ENCODE measurements around the gene AHSG.
A peak's percentile ranks its signal among the peaks of the same experiment; 100 is the strongest.
"Not testable (repeated sequence)": the region's sequence is repeated elsewhere in the genome, so short reads cannot be mapped to it uniquely, and the experiment has no call there.

AHSG gene, protein sequence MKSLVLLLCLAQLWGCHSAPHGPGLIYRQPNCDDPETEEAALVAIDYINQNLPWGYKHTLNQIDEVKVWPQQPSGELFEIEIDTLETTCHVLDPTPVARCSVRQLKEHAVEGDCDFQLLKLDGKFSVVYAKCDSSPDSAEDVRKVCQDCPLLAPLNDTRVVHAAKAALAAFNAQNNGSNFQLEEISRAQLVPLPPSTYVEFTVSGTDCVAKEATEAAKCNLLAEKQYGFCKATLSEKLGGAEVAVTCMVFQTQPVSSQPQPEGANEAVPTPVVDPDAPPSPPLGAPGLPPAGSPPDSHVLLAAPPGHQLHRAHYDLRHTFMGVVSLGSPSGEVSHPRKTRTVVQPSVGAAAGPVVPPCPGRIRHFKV

DNA sequence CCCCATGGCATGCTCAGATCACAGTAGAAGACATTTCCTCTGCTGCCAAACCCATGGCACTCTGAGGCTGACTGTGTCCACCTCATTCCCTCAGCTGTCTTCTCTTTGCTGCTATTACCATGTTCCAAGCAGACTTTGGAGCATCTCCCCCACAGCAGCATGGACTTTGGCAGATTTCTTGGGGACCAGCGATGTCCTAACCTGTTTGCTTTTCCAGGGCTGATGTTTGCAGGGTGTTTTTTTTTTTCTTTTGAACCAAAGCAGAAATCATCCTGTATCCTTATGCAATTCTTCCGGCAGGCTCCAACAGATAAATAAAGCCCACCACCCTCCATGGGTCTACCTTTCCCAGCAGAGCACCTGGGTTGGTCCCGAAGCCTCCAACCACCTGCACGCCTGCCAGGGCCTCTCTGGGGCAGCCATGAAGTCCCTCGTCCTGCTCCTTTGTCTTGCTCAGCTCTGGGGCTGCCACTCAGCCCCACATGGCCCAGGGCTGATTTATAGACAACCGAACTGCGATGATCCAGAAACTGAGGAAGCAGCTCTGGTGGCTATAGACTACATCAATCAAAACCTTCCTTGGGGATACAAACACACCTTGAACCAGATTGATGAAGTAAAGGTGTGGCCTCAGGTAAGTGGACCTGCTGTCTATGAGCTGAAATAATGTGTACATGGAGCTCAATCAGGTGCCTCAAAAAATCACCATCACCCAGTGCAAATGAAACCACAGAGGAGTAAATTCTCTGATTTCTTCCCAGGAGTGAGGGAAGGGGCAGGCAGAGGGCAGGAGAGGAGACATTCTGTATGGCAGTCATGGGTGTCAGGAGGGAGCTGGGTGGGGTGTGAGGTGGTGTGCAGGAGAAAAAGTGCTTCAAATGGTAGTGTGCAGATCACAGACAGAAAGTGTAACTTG, at the start of gene AHSG:
AHSG (plus strand) TSS at position 340 of the 916 bp plus-strand sequence; CDS start at position 422, 82 bp downstream.
- DNase-seq (ENCODE audit: low spot score) = no peak

DNA sequence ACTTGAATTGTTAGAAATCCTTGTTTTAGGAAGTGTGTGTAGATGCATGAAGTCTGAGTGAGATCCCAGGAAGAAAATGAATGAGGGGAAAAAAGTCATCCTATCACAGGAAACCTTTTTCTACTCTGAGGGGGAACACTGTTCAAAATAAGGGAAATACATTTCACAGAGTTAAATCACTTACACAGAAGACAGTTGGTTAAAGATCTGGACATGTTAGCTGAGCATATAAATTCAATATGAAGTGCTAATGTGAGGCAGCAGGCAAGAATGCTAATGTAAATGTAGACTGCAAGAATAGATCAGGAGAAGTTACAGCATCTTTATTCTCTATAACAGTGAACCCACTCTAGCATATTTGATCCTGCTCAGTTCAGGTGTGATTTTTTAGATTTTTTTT, 48.3 kb upstream of the AHSG start:
- DNase-seq (ENCODE audit: low spot score) = no peak

DNA sequence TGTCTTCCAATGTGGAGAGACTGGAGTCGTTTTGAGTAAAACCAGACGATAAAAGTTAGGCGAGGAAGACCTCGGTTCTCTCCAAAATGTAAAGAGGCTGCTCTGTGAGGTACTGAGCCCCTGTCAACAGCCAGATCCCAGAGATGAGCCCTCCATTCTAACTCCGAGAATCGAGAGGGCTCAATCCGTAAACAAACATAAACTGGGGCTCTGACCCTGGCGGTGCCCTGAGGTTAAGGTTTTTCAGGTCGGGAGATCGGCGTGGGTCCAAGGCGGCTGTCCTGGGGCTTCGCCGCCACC, 46.1 kb upstream of the AHSG start:
- DNase-seq (ENCODE audit: low spot score) = peak; percentile 10

DNA sequence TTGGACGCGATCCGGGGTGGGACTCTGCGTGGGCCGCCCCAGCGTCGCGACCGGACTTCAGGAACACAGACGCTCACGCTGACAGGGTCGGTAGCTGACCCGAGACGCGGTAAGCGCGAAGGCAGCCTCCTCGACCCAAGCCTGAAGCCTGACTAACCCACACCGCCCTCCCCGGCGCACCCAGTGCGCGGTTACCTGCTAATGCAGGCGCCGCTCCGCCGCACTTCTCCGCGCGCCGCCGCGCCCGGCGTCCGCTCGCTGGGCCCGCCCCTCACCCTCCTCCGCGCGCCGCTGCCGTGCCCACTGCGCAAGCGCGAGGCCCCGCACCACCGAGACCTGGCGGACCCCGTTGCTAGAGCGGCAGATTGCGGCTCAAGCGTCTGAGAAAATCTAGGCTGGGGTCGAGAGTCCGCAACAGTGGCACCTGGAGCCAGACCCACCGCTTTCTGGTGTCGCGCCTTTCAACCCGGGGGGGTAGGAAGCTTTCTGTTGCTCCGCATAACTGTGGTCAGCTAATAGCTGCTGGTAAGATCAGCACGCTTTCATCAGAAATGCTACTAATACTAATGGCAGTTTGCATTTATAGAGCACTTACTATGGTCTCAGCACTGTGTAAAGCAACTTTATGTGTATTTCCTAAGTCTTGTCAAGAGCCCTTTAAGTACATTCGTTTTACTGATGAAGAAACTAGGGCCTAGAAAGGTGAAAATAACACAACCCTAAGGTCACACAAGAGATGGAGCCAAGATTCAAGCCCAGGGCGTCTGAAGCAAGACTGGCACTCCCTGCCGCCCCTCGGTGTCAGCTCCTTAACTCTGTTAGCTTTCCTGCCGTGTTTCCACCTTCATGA, 45.6 kb upstream of the AHSG start, which contains the start of gene TBCCD1:
TBCCD1 (minus strand) TSS at position 268 of the 850 bp plus-strand sequence. CDS start 3,010 bp downstream, outside the sequence.
- peak; percentile 83 for DNase-seq (ENCODE audit: low spot score)

DNA sequence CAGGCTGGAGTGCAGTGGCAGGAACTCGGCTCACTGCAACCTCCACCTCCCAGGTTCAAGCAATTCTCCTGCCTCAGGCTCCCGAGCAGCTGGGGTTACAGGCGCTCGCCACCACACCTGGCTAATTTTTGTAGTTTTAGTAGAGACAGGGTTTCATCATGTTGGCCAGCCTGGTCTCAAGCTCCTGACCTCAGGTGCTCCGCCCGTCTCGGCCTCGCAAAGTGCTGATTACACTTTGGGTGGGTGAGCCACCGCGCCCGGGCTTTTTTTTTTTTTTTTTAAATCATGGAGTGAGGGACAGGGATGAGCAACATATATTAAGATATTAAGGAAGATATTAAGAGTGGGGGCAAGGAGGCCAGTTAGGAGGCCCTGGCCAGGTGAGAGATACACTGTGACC, 43.5 kb upstream of the AHSG start:
- not testable (repeated sequence) for DNase-seq (ENCODE audit: low spot score)

DNA sequence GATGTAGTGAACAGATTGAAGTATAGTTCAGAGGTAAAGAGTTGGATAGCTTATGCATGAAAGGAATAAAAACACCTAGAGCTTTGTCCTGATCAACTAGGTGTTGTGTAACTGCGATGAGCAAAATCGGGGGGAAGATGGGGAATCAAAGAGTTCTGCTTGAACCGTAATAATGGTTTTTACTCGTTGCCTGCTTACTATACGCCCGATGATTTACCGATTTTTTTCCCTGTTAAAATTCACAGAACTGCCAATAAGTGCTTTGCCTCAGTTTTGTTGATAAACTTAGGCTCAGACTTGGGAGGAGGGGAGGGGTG, 43.1 kb upstream of the AHSG start:
- no peak for DNase-seq (ENCODE audit: low spot score)

DNA sequence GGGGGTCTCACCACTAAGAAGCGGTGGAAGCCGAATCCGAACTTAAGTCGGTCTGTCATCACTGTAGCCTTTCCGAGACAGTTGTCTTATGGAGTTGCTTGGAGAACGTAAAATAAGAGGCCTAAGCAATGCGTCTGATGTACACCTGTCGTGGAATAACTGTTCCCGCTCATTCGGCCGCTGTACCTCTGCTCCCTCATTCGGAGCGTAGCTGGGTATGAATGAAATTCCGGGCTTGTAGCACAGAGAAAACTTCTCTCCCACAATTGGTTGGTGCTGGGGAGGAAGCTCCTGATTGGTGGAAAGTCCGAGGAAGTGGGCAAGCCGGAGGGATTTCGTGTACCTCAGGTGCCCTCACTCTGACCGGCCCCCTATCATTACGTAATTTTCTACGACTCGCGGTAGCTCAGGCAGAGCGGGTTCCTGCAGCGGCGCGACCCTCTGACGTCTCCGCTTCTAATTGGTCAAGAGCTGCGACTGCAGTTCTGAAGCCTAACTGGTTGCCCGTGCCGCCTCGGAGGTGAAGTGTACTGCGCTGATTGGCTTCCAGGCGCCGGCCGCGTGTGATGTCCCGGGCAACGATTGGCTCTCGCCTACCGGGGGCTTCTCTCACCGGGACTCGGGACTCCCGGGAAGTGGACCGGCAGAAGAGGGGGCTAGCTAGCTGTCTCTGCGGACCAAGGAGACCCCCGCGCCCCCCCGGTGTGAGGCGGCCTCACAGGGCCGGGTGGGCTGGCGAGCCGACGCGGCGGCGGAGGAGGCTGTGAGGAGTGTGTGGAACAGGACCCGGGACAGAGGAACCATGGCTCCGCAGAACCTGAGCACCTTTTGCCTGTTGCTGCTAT, 42.5 kb upstream of the AHSG start, which contains the start of gene DNAJB11:
DNAJB11 (plus strand) TSS at position 625 of the 845 bp plus-strand sequence; CDS start at position 803, 178 bp downstream.
- DNase-seq (ENCODE audit: low spot score) = peak; percentile 100

DNA sequence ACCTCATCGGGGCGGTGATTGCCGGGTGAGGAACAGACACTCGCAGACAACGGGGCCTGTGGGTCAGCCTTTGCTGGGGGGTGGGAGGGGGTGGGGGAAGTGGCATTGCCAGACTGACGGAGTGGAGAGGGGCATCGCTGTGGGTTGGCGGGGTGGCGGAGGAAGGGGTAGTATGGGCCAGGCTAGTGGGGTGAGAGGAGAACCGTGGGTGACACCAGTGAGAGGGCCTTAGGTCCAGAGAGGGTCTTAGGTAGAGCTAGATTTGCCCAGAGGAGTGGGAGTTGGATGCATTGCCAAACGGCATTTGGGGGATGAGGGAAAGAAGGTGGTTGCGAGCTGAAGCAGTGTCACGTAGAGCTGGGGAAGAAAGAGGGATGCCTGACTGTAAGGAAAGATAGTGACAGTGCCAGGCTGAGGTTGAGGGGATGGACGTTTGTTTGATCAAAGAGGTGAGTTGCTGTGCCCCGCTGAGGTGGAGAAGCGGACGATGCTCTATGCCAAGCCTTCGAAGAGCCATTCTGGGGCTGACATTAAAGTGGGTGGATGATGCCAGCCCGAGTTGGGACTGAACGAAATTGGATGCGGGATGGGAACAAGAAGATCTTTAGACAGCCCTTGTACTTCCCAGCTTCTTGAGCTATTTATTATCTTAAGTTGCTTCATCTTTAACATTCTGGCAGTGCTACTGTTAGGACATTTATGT, 41.8 kb upstream of the AHSG start:
- no peak for DNase-seq (ENCODE audit: low spot score)

DNA sequence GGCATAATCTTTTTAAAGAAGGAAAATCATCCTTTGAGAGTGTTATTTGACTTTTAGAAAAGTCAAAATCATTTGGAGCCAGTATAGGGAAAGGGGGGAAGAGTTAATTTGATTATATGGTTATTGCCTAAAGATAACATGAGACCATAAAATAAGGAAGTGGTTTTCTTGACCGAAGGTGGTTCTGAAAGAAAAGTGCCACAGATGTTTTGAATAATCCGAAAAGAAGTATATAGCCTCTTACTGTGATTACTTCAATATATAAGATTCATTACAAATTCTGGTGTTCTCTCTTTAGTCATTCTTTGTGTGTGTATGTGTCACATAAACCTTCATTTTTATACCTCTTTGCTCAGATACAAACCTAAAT, 41.2 kb upstream of the AHSG start:
- DNase-seq (ENCODE audit: low spot score) = no peak

DNA sequence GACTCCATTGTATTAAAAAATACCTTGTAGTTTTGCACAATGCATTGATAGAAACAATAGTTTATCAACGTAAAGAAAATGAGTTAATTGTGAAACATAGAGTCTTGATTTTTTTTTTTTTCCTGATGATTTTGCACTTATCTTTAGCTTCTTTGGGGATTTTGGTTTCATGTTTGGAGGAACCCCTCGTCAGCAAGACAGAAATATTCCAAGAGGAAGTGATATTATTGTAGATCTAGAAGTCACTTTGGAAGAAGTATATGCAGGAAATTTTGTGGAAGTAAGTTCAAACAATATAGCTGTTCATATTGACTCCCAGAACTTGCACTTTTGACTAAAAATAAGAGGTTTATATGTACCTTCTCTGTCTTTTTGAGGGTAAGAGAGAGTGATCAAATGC, 35.3 kb upstream of the AHSG start:
- no peak for DNase-seq (ENCODE audit: low spot score)

DNA sequence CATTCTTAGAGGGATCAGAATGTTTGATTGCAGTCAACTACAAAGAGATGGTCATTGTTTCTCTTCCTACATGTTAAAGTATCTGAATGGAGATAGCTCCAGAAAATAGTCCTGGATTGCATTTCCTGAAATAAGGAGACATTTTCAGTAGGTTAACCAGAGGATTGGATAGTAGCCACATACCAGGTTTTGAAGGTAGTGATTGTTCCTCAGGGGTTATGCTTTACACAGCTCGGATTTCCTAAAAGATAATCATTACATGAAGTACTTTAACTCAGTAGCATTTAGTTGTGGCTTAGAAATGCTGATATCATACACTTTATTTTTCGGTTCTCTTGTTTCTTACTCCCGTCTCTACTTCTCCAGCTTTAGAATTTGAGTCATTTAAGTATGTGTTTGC, 32.1 kb upstream of the AHSG start:
- no peak for DNase-seq (ENCODE audit: low spot score)

DNA sequence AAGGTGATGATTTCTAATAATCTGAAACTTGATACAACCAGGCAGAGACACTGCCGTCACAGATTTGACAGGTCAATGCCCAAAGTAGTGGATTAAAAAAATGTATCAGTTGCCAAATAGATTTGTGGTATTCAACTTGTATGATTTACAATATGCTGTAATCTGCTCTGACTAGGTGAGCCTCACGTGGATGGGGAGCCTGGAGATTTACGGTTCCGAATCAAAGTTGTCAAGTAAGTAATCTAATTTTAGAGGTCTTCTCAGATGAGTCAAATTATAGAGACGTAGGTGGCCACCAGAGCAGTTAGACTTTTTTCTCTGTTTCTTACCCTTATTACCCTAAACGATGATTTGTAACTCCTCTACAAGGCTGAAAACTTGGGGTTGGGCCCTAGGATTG, 30.3 kb upstream of the AHSG start:
- DNase-seq (ENCODE audit: low spot score) = no peak

DNA sequence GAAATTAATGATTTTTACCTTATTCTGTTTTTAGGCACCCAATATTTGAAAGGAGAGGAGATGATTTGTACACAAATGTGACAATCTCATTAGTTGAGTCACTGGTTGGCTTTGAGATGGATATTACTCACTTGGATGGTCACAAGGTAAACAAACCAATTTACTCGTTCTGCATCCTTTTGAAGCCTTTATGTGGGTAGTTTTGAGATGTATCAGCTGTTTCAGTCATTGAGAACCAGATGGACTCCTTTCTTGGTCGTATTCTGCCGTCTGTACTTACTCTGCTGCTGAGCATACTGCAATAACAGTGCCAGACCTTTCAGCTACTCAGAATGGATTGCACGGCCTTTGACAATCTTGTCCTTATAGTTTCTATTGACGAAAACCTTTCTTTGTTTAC, 29.0 kb upstream of the AHSG start:
- DNase-seq (ENCODE audit: low spot score) = peak; percentile 12

DNA sequence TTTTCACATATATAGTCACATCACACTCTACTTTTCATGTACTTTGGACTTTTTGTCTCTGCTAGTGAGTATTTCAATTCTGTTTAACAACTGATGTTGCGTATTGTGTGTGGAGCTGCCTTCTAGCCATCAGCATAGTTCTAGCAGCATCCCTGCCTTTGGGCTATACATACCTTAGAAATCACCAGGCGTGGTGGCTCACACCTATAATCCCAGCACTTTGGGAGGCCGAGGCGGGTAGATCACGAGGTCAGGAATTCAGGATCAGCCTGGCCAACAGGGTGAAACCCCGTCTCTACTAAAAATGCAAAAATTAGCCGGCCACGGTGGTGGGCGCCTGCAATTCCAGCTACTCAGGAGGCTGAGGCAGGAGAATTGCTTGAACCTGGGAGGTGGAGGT, 26.6 kb upstream of the AHSG start:
- not testable (repeated sequence) for DNase-seq (ENCODE audit: low spot score)

DNA sequence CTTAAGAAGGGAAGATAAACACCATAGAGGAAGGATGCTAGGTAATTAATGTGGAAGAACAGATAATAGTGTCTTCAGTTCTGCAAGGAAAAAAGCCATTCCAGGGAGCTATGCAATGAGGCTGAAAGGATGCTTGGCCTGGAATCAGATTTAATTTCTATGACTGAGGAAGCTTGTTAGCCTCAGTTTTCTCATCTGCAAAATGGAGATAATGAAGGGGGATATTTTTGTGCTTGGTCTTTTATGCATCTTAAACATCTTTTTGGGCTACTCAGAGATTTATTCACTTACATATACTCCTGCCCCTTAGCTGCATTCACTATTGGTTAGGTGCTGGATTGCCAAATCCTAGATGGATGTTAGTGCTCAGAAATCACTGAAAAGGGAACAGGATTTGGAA, 25.7 kb upstream of the AHSG start:
- DNase-seq (ENCODE audit: low spot score) = no peak

DNA sequence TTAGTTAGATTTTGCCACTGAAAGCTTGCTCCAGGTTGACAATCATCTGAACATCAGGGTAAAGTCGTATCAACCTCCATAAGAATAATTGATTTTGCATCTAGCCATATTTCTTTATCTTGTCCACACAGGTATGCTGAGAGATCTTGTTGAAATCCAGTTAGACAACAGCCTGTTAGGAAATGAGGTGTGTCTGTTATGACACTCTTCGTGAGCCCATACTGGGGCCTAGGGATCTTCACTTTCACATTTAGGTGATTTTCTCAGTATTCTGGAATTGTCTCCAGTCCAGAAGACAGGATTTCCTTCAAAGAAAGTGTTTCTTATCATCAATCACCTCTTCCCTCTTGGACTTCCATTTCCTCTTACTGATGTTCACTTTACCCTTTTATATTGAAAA, 24.2 kb upstream of the AHSG start:
- no peak for DNase-seq (ENCODE audit: low spot score)

DNA sequence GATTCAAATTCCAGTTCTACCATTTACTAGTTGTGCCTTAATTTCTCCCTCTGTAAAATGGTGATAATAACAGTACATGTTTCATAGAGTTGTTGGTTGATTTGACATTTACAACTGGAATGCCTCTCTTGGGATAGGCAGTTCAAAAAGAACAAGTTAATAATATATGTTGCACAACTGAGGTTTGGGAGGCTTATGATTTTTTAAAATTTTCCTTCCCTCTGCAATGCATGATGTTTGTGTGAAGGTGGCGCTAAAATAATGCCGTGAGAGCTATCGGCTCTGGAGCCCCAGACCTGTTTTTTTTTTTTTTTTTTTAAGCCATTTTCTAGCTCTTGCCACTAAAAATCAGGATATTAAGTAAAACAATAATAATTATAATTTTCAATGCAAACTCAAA, 23.7 kb upstream of the AHSG start:
- no peak for DNase-seq (ENCODE audit: low spot score)

DNA sequence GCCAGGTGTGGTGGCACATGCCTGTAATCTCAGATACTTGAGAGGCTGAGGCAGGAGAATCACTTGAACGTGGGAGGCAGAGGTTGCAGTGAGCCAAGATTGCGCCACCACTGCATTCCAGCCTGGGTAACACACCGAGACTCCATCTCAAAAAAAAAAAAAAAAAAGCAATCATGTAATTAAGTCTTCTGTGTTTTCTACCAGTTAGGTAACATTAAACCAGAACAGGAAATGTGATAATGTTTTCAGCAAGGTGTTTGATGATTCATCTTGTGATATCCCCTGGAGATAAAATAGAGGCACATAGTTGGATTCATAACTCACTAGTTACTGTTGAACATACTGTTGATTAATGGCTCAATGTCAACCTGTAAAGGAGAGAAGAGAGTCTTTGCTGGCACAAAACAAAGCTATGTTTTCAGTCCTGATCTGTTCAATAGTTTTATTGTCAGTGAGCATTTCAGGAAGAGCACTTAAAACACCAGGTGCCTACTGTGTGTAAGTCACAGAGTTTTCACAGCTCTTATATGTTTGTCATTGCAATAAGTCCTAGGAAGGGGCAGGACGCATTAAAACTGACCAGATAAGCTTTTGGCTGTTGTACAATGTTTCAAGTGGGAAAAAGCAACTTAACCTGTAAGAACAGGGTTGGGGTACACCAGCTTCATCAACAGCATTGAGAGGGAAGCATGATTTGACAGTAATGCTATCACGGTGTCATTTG, 22.8 kb upstream of the AHSG start:
- no peak for DNase-seq (ENCODE audit: low spot score)

DNA sequence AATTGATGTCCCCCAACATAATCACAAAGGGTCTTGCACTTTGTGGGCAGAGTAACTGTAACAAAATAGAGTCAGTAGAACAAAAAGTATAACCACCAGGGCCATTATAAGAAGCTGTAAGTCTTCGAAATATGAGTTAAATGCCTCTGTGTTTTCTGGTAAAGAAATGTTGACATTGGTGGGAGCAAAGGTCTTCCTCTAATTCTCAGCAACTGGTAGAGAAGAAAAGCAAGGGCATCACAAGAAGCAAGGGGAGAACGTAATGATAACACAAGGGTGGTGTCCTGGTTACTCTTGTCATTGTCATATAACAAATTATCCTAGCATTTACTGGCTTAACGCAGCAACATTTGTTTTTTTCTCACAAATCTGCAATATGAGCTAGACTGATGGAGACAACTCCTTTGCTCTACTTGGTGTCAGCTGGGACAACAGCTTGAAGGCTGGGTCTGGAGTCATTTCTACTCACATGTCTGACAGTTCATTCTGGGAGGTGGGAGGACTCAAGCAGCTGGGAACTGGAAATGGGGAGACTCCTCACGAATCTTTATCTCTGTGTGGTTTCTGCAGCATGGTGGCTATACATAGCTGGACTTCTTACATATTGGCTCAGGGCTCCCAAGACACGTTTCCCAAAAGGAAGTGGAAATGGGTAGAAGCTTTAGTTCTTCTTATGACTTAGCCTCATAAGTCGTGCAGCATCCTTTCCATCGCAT, 22.1 kb upstream of the AHSG start:
- DNase-seq (ENCODE audit: low spot score) = no peak

DNA sequence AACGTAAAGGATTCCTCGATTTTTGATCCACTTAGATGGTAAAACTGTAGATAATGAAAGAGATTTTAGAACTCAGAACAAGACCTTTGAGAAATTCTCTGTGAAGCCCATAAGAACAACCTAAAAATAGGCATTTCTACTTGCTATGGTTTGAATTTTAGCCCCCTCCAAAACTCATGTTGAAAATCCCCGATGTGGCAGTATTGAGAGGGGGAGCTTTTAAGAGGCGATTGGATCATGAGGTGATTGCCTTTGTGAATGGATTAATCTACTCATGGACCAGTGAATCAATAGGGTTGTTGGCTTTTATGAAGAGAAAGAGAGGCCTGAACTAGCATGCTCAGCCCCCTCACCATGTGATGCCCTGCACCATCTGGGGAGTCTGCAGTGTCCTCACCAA, 20.2 kb upstream of the AHSG start:
- DNase-seq (ENCODE audit: low spot score) = no peak

Data from kidney capillary endothelial cell (primary cell).